ENCODE results near the gene LZIC.

LZIC gene

DNA sequence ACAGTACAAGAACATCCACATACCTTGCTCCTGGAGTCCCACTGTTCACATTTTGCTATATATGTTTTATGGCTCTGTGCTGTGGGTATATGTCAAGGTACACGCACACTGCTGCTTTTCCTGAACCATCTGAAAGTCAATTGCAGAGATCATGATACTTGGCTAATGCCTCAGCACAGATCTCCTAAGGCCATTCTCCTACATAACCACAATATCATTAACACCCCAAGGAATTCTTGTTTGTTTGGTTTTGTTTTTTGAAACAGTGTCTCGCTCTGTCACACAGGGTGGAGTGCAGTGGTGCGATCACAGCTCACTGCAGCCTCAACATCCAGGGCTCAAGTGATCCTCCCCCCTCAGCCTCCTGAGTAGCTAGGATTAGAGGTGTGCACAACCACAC, 49.1 kb downstream of the LZIC start:
- Histone ChIP-seq H3K27ac (peak overlapping the region in 7 of 11 experiments; percentile 13 to 72 (median 48); a peak in 8 of 22 replicates), H3K4me3 (peak overlapping the region in 1 of 10 experiments; percentile 29; a peak in 1 of 20 replicates), H3K4me2 (peak overlapping the region; percentile 80 to 98 (median 87)), H3K9ac (peak overlapping the region in 5 of 11 experiments; percentile 10 to 62 (median 49); a peak in 1 of 22 replicates), H4K20me1 (peaks cover 0 to 16% (median 3%) of the 10 kb centered on the region in 11 experiments; a peak in 1 of 22 replicates), H3K9me3 (replicated peaks in 1 of 11) (no peaks in the 10 kb centered on the region), H3K27me3 (peaks cover 0 to 3% (median 0%) of the 10 kb centered on the region in 11 experiments; a peak in 1 of 22 replicates), H3K4me1 (peaks cover 54 to 70% (median 60%) of the 10 kb centered on the region in 10 experiments), H3K36me3 (no peaks in the 10 kb centered on the region)
- TF ChIP-seq Cebpa-rat (IDR thresholded peaks at IDR 0.05), result no peak

DNA sequence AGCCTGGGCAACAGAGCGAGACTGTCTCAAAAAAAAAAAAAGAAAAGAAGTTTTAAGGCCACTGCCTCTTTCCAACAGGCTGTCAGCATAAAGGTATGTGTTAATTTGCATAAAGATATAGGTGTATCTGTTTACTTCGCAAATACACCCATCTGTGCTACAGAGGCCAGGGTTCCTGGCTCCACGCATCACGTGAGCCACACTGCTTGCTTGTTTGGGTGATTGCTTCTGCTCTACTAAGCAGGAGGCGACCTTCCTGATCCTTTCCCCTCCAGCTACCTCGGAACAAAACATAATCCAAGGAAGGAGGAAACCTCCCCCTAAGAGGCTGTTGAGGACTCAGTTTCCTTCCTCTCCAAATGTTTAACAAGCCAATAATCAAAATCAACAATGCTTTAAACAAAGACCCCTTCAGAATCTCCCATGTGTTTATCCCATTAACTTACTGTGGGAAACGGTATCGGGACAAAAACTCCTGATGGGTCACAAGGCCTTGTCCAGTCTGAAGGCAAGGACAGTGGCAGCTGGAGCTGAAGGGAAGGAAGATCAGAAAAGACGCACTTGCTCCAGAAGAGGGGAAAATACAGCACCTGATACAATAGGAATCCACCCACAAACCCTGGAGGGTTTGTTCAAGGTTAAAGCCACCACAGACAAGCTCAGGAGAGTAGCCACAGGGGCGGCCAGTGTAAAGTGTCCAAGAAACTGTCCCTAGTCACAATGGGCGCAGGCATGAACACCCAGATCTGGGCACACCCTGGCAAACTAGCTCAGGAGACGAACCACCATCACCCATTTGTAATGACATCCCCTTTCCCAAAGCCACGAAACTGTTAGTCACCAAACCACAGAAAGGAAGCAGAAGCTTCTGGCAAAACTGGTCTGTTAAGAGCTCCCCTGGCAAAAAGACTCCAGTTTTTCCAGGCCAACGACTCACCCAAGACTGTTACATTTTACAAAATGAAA, 50.3 kb downstream of the LZIC start:
- Histone ChIP-seq H3K9ac (peak overlapping the region; percentile 2 to 62 (median 50); a peak in 16 of 22 replicates), H3K4me2 (peak overlapping the region; percentile 80 to 98 (median 87)), H3K36me3 (no peaks in the 10 kb centered on the region), H3K9me3 (replicated peaks in 1 of 11) (no peaks in the 10 kb centered on the region), H3K4me3 (peak overlapping the region in 9 of 10 experiments; percentile 2 to 54 (median 27); a peak in 13 of 20 replicates), H3K27me3 (peaks cover 0 to 3% (median 0%) of the 10 kb centered on the region in 11 experiments; a peak in 1 of 22 replicates), H3K4me1 (peaks cover 60 to 75% (median 65%) of the 10 kb centered on the region in 10 experiments), H4K20me1 (peaks cover 0 to 16% (median 3%) of the 10 kb centered on the region in 11 experiments; a peak in 3 of 22 replicates), H3K27ac (peak overlapping the region; percentile 20 to 72 (median 62); a peak in 21 of 22 replicates)
- no peak for TF ChIP-seq Cebpa-rat (IDR thresholded peaks at IDR 0.05)

DNA sequence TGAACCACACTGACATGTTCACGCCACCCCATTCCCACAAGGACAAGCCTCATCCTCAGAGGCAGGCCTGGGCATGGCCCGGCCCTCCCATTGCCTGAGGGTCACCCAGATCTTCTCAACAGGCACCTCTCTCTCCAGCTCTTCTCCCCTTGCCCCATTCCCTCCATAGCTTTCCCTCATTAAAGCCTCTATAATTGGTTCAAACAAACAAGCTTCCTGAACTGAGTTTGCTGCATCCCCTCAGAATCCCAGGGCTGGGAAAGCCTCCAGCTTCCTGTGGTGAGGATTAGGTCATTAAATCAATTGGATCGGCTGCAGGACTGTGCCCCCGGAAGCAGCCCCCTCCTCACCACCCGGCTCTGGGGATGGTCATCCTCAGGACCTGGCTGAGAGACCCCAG, 52.0 kb downstream of the LZIC start:
- Histone ChIP-seq H3K27me3 (peaks cover 0 to 3% (median 0%) of the 10 kb centered on the region in 11 experiments; a peak in 1 of 22 replicates), H3K36me3 (peaks cover 0 to 11% (median 0%) of the 10 kb centered on the region in 11 experiments; a peak in 4 of 22 replicates), H3K4me1 (peaks cover 60 to 69% (median 64%) of the 10 kb centered on the region in 10 experiments), H3K27ac (no peak overlapping the region; a peak in 2 of 22 replicates), H3K9ac (no peak overlapping the region), H3K4me3 (no peak overlapping the region), H3K9me3 (replicated peaks in 1 of 11) (no peaks in the 10 kb centered on the region), H3K4me2 (peak overlapping the region; percentile 62 to 98 (median 87); a peak in 21 of 22 replicates), H4K20me1 (peaks cover 0 to 25% (median 9%) of the 10 kb centered on the region in 11 experiments; a peak in 6 of 22 replicates)
- no peak for TF ChIP-seq Cebpa-rat (IDR thresholded peaks at IDR 0.05)

DNA sequence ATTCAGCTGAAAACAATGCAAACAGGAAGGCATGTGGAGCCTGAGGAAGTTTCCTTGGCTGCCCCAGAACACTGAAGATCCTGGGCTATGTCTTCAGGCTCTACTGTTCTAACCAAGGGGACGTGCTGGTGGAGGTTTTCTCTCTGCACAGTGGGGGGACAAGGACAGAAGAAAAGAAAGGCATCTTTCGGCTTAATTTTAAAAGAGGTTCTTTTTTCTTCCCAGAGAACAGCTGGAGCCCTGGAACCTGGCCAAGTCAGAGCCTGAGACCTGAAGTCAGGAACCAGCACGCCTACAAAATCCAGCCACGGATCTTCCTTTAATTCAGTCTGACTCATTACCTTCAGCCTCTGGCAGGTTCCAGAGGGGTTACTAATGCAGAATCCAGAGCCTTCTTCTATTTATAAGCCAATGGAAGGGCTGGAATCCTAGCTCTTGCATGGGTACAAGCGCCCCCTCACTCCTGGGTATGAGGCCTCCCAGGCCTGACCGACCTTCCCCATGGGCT, 52.9 kb downstream of the LZIC start:
- Histone ChIP-seq H3K27ac (peak overlapping the region in 2 of 11 experiments; percentile 4 to 23; a peak in 3 of 22 replicates), H3K27me3 (peaks cover 0 to 3% (median 0%) of the 10 kb centered on the region in 11 experiments; a peak in 1 of 22 replicates), H3K4me3 (no peak overlapping the region), H3K9ac (peak overlapping the region in 5 of 11 experiments; percentile 0 to 26 (median 16); a peak in 5 of 22 replicates), H3K36me3 (peaks cover 0 to 14% (median 0%) of the 10 kb centered on the region in 11 experiments; a peak in 4 of 22 replicates), H4K20me1 (peaks cover 0 to 30% (median 10%) of the 10 kb centered on the region in 11 experiments; a peak in 8 of 22 replicates), H3K4me2 (peak overlapping the region; percentile 62 to 98 (median 87)), H3K9me3 (replicated peaks in 1 of 11) (no peaks in the 10 kb centered on the region), H3K4me1 (peaks cover 60 to 69% (median 64%) of the 10 kb centered on the region in 10 experiments)
- TF ChIP-seq Cebpa-rat (IDR thresholded peaks at IDR 0.05), result no peak

DNA sequence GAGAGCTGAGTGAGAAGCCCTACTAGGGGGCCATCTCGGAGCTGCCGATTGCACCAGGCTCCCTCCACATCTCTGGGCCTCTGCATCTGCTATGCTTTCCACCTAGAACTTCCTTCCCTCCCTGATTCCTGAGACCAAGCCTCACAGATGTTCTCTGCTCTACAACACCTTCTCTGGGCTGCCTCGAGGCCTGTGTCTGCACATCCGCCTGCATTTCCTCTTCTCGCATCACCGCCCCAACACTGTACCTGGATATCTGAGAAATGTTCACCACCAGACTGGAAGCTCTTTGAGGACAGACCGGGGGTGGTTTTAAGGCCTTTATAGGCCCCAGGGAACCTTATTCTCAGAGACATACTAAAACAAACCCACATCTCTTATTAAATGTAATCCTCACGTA, 53.8 kb downstream of the LZIC start:
- no peak overlapping the region for H3K27ac ChIP-seq
- peaks cover 0 to 38% (median 14%) of the 10 kb centered on the region in 11 experiments; a peak in 14 of 22 replicates for H4K20me1 ChIP-seq
- H3K4me1 ChIP-seq, result peaks cover 59 to 61% (median 59%) of the 10 kb centered on the region in 10 experiments
- peaks cover 0 to 3% (median 0%) of the 10 kb centered on the region in 11 experiments; a peak in 2 of 22 replicates for H3K27me3 ChIP-seq
- no peaks in the 10 kb centered on the region for H3K9me3 ChIP-seq (replicated peaks in 1 of 11)
- H3K9ac ChIP-seq, result no peak overlapping the region; a peak in 2 of 22 replicates
- no peak for TF ChIP-seq Cebpa-rat (IDR thresholded peaks at IDR 0.05)
- peaks cover 0 to 14% (median 0%) of the 10 kb centered on the region in 11 experiments; a peak in 4 of 22 replicates for H3K36me3 ChIP-seq
- no peak overlapping the region for H3K4me3 ChIP-seq
- H3K4me2 ChIP-seq, result peak overlapping the region; percentile 62 to 98 (median 87)

DNA sequence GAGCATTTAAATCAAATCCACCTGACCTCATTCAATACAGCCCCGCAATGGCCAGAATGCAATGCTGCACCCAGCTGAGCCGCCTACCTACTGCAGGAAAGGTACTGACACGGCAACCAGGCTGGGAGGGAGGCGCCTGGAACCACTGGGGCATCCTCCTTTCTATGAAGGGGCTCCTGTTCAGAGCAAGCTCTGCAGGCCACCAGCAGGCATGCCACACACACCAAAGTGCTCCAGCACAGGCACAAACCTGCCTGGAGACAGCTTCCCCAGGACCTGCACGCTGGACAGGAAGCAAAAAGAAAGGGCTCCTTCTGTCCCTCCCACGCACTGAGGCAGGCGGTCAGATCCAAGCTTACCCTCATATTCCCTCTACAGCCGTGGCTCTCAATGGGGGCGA, 54.3 kb downstream of the LZIC start:
- Histone ChIP-seq H3K4me2 (peak overlapping the region; percentile 62 to 98 (median 87); a peak in 21 of 22 replicates), H3K27me3 (peaks cover 0 to 4% (median 0%) of the 10 kb centered on the region in 11 experiments; a peak in 4 of 22 replicates), H3K9me3 (replicated peaks in 1 of 11) (no peaks in the 10 kb centered on the region), H3K9ac (no peak overlapping the region; a peak in 2 of 22 replicates), H3K36me3 (peaks cover 0 to 14% (median 0%) of the 10 kb centered on the region in 11 experiments; a peak in 4 of 22 replicates), H4K20me1 (peaks cover 0 to 44% (median 19%) of the 10 kb centered on the region in 11 experiments; a peak in 17 of 22 replicates), H3K4me1 (peaks cover 53 to 56% (median 54%) of the 10 kb centered on the region in 10 experiments), H3K27ac (no peak overlapping the region), H3K4me3 (no peak overlapping the region)
- no peak for TF ChIP-seq Cebpa-rat (IDR thresholded peaks at IDR 0.05)

DNA sequence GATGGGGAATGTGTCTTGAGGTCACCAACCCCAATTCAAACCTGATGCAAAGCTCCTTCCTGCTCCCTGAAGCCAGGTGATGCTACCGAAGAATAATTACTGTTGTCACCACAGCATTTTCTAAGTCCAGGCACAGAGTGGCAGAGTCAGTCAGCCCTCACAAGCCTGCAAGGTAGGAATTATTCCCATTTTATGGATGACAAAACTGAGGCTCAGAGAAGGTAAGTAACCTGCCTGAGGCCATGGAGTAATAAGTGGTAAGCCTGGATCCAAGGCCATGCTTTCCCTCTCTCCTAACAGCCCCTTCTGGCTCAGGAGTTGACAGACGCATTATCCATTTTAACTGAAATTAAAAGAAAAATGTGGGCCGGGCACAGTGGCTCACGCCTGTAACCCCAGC, 56.1 kb downstream of the LZIC start:
- Histone ChIP-seq H3K9me3 (replicated peaks in 1 of 11) (no peaks in the 10 kb centered on the region), H3K4me1 (peaks cover 36 to 49% (median 45%) of the 10 kb centered on the region in 10 experiments), H3K4me3 (no peak overlapping the region), H3K36me3 (peaks cover 0 to 14% (median 0%) of the 10 kb centered on the region in 11 experiments; a peak in 5 of 22 replicates), H4K20me1 (peaks cover 7 to 62% (median 32%) of the 10 kb centered on the region in 11 experiments; a peak in 18 of 22 replicates), H3K9ac (no peak overlapping the region), H3K27me3 (peaks cover 0 to 12% (median 0%) of the 10 kb centered on the region in 11 experiments; a peak in 6 of 22 replicates), H3K4me2 (no peak overlapping the region), H3K27ac (no peak overlapping the region)
- TF ChIP-seq Cebpa-rat (IDR thresholded peaks at IDR 0.05), result no peak

DNA sequence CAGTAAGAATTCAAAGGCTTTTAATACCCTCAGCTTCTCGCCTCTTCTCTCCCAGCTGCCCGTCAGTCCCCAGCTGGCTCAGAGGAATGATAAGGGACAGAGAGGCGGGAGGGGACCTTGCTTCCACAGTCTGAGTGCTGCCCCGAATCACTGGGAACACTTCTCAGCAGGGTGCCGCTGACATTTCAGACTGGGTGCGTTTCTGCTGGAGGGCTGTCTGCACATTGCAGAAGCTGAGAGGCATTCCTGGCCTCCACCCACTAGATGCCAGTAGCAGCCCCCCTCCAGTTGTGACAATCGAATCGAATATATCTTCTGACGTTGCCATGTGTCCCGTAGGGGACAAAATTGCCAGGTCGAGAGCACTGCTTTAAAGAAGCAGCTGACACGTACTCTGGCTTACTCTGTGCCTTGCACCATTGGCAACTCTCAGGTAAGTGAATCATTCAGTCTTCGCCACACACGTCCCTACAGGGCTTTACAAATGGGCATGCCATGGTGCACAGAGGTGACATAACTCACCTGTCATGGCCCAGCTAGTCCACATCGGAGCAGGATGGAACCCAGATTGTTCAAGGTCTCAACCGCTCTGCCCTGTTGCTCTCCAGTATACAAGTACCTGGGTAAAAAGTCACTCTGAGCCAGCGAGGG, 57.0 kb downstream of the LZIC start:
- Histone ChIP-seq H3K4me2 (no peak overlapping the region), H3K4me1 (peaks cover 27 to 49% (median 45%) of the 10 kb centered on the region in 10 experiments), H3K9ac (no peak overlapping the region), H3K4me3 (no peak overlapping the region), H3K36me3 (peaks cover 0 to 14% (median 0%) of the 10 kb centered on the region in 11 experiments; a peak in 5 of 22 replicates), H3K9me3 (replicated peaks in 1 of 11) (no peaks in the 10 kb centered on the region), H4K20me1 (peaks cover 9 to 63% (median 37%) of the 10 kb centered on the region in 11 experiments; a peak in 18 of 22 replicates), H3K27ac (no peak overlapping the region), H3K27me3 (peaks cover 0 to 12% (median 0%) of the 10 kb centered on the region in 11 experiments; a peak in 6 of 22 replicates)
- no peak for TF ChIP-seq Cebpa-rat (IDR thresholded peaks at IDR 0.05)
